Measurements from ENCODE around the gene TBATA.

The TBATA gene

GRCh38 chr10:70726909-70727495 lies 58.2 kb downstream of the TBATA start:
- DNase-seq (ENCODE audit: extremely low spot score): no peak
- TF ChIP-seq, protein P1, sequence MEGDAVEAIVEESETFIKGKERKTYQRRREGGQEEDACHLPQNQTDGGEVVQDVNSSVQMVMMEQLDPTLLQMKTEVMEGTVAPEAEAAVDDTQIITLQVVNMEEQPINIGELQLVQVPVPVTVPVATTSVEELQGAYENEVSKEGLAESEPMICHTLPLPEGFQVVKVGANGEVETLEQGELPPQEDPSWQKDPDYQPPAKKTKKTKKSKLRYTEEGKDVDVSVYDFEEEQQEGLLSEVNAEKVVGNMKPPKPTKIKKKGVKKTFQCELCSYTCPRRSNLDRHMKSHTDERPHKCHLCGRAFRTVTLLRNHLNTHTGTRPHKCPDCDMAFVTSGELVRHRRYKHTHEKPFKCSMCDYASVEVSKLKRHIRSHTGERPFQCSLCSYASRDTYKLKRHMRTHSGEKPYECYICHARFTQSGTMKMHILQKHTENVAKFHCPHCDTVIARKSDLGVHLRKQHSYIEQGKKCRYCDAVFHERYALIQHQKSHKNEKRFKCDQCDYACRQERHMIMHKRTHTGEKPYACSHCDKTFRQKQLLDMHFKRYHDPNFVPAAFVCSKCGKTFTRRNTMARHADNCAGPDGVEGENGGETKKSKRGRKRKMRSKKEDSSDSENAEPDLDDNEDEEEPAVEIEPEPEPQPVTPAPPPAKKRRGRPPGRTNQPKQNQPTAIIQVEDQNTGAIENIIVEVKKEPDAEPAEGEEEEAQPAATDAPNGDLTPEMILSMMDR (IDR thresholded peaks at IDR 0.05; ENCODE audit: control extremely low read depth, extremely low read depth, low read depth, missing control alignments): no peak
- POLR2A ChIA-PET: no interaction called here
- CTCF ChIA-PET: no interaction called here

GRCh38 chr10:70723771-70724170 lies 61.4 kb downstream of the TBATA start:
- CTCF ChIA-PET: interaction anchor here (1.1 to 1.6 kb wide), 2 partner anchors 9 to 17 kb away, joined by 3 read pairs; no protein-coding TSS in a partner anchor
- POLR2A ChIA-PET: no interaction called here
- no peak for DNase-seq (ENCODE audit: extremely low spot score)
- TF ChIP-seq, protein P1 (IDR thresholded peaks at IDR 0.05; ENCODE audit: control extremely low read depth, extremely low read depth, low read depth, missing control alignments): no peak

GRCh38 chr10:70722820-70723424 lies 62.3 kb downstream of the TBATA start:
- no peak for DNase-seq (ENCODE audit: extremely low spot score)
- CTCF ChIA-PET: interaction anchor here (1.1 kb wide), 1 partner anchor 16 kb away, joined by 3 read pairs; no protein-coding TSS in a partner anchor
- POLR2A ChIA-PET: no interaction called here
- TF ChIP-seq, protein P1 (IDR thresholded peaks at IDR 0.05; ENCODE audit: control extremely low read depth, extremely low read depth, low read depth, missing control alignments): no peak

Measured in GM10248 (cell line).